Cerebellar cortex (tissue), 1 donor: ENCODE measurements around the gene PPP4C.
"Not testable (repeated sequence)": the region's sequence is repeated elsewhere in the genome, so short reads cannot be mapped to it uniquely, and the experiment has no call there.

ENCODE experiments used
- DNase-seq: peaks from one replicate; pipeline ENCODE4 v3.0.0-alpha.2; 2015; ENCODE audit warnings: low spot score

Gene PPP4C

GRCh38 chr16:30125690-30126089 is 49.9 kb downstream of the PPP4C start:
- not testable (repeated sequence) for DNase-seq

DNA sequence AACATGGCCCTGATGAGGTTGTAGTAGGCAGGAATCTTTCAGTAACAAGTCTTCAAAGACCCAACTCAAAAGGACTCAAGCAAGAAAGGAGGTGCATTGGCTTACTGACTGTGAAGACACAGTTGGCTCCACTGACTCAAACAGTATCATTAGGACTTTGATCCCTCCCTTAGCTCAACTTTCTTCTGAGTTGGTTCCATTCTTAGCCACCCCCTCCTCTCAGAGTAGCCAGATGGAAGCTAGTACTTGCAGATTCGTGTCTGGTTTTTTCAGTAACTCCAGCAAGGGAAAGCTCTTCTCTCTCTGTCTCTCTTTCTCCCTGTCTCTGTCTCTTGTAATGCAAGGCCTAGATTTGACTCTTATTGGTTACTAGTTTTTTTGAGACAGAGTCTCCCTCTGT is 52.2 kb downstream of the PPP4C start:
- DNase-seq, result no peak

DNA sequence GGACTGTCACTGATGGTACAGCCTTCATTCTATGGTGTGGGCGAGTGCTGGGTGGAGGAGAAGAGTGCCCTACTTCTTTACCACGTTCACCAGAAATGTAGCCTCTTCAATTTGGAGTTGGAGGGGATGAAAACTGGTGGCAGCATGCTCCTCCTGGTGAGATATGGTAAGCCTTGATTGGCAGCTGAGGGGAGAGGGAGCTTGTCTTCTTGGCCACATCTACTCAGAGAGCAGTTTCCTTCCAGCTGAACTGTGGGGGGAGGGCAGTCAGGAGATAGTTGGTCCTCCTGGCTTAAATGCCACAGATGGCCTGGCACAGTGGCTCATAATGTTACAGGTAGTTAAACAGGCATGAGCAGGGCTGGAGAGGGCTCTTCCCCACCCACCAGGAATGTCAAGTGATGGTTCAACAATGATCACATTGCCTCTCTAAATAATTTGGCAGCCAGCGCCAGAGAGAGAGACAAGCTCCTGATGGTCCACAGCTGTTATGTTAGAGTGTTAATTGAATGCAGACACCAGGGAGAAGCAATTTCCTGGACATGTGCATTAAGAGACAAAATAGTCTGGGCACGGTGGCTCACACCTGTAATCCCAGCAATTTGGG is 56.2 kb downstream of the PPP4C start:
- DNase-seq, result no peak

DNA sequence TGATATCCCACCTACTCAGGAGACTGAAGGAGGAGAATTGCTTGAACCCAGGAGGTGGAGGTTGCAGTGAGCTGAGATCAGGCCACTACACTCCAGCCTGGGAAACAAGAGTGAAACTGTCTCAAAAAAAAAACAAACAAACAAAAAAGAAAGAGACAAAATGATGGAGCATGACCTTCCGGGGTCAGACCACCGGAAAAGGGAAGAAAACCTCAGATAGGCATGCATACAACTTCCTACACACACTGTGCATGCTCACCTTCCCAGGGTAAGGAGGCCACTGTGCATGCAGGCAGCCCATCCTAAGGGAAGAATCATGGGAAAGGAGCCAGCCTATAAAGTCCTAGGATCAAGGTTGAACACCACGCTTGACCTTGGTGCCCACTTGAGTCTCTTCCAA is 56.8 kb downstream of the PPP4C start:
- DNase-seq, result no peak
